ENCODE data around the gene KRTAP12-1. TPM values are rescaled to one million over a fixed set of nuclear protein-coding genes. Genes with fewer than 3 reads are reported as not detected.

Gene KRTAP12-1
- total and polyA plus RNA-seq, 2 donors (not counting 1 experiment from before 2014, with no cell fraction given), result not detected

GRCh38 chr21:44643741-44644310, 38.1 kb downstream of the KRTAP12-1 start:
- Histone ChIP-seq H3K4me3 (ENCODE audit: control extremely low read depth in 1 of 5, extremely low read depth in 1 of 5, insufficient read depth in 1 of 5, low read depth in 2 of 5, low read length in 4 of 5) (no peak overlapping the region), H3K9ac (ENCODE audit: low read length) (no peak overlapping the region), H2AFZ (ENCODE audit: insufficient read depth, low read depth, low read length, poor library complexity, severe bottlenecking) (no peak overlapping the region), H3K27me3 (replicated peaks in 1 of 4; ENCODE audit: control extremely low read depth in 1 of 4, control insufficient read depth in 3 of 4, insufficient read depth in 4 of 4, low read length in 3 of 4) (peaks cover 0 to 18% (median 1%) of the 10 kb centered on the region in 4 experiments), H3K27ac (ENCODE audit: low read length in 2 of 2) (no peak overlapping the region), H3K4me1 (ENCODE audit: control insufficient read depth in 2 of 2, insufficient read depth in 2 of 2, low read length in 2 of 2) (no peaks in the 10 kb centered on the region), H3K36me3 (replicated peaks in 1 of 2; ENCODE audit: control extremely low read depth in 1 of 2, control insufficient read depth in 1 of 2, extremely low read depth in 1 of 2, insufficient read depth in 2 of 2, low read length in 1 of 2) (no peaks in the 10 kb centered on the region), H3K4me2 (replicated peaks; ENCODE audit: low read depth, low read length, poor library complexity, severe bottlenecking) (no peak overlapping the region), H4K20me1 (ENCODE audit: control insufficient read depth, insufficient read depth, low read length, poor library complexity, severe bottlenecking) (no peaks in the 10 kb centered on the region), H3K79me2 (ENCODE audit: control insufficient read depth, insufficient read depth, low read length) (no peaks in the 10 kb centered on the region), H3K9me3 (ENCODE audit: control extremely low read depth in 1 of 3, control insufficient read depth in 2 of 3, insufficient read depth in 1 of 3, low read length in 2 of 3) (peaks cover 0 to 32% (median 12%) of the 10 kb centered on the region in 3 donors)
- no peak for TF ChIP-seq CTCF (IDR thresholded peaks at IDR 0.05)
- no peak for TF ChIP-seq EZH2 (IDR thresholded peaks at IDR 0.05; ENCODE audit: borderline replicate concordance, insufficient read depth, low read depth, low read length, poor library complexity, severe bottlenecking)
- intact Hi-C loops (cut with micrococcal nuclease), result no loop called here
- ChIA-PET POLR2A (no interaction called here), CTCF (no interaction called here)
- ATAC-seq (ENCODE audit: low read depth), result no peak
- Mint-ChIP-seq H3K4me3 (no peak overlapping the region), H3K27ac (no peak overlapping the region), H3K27me3 (peaks cover 18% of the 10 kb centered on the region), H3K9me3 (ENCODE audit: insufficient read depth) (peaks cover 11% of the 10 kb centered on the region), H3K4me1 (no peaks in the 10 kb centered on the region)
- no peak for DNase-seq
- 92% methylated on average over 9 of the region's 14 CpGs for WGBS (ENCODE audit: insufficient coverage)

- 83% methylated on average over 5 of the region's 5 CpGs for WGBS (ENCODE audit: insufficient coverage)
- no peak overlapping the region for H3K4me3 ChIP-seq (ENCODE audit: control extremely low read depth in 1 of 5, extremely low read depth in 1 of 5, insufficient read depth in 1 of 5, low read depth in 2 of 5, low read length in 4 of 5)
- peaks cover 11% of the 10 kb centered on the region for H3K9me3 Mint-ChIP-seq (ENCODE audit: insufficient read depth)
- H3K27ac ChIP-seq (ENCODE audit: low read length in 2 of 2), result no peak overlapping the region
- no peak overlapping the region for H3K9ac ChIP-seq (ENCODE audit: low read length)
- peaks cover 22% of the 10 kb centered on the region for H3K27me3 Mint-ChIP-seq
- DNase-seq (no peak), ATAC-seq (ENCODE audit: low read depth) (no peak)
- H3K4me1 Mint-ChIP-seq, result no peaks in the 10 kb centered on the region
- H3K4me2 ChIP-seq (replicated peaks; ENCODE audit: low read depth, low read length, poor library complexity, severe bottlenecking), result no peak overlapping the region
- TF ChIP-seq EZH2 (IDR thresholded peaks at IDR 0.05; ENCODE audit: borderline replicate concordance, insufficient read depth, low read depth, low read length, poor library complexity, severe bottlenecking) (no peak), CTCF (IDR thresholded peaks at IDR 0.05) (no peak)
- no peaks in the 10 kb centered on the region for H4K20me1 ChIP-seq (ENCODE audit: control insufficient read depth, insufficient read depth, low read length, poor library complexity, severe bottlenecking)
- H3K27ac Mint-ChIP-seq, result no peak overlapping the region
- H3K27me3 ChIP-seq (replicated peaks in 1 of 4; ENCODE audit: control extremely low read depth in 1 of 4, control insufficient read depth in 3 of 4, insufficient read depth in 4 of 4, low read length in 3 of 4), result peaks cover 0 to 18% (median 0%) of the 10 kb centered on the region in 4 experiments
- H2AFZ ChIP-seq (ENCODE audit: insufficient read depth, low read depth, low read length, poor library complexity, severe bottlenecking), result no peak overlapping the region
- H3K36me3 ChIP-seq (replicated peaks in 1 of 2; ENCODE audit: control extremely low read depth in 1 of 2, control insufficient read depth in 1 of 2, extremely low read depth in 1 of 2, insufficient read depth in 2 of 2, low read length in 1 of 2), result no peaks in the 10 kb centered on the region
- no peak overlapping the region for H3K4me3 Mint-ChIP-seq
- peaks cover 0 to 32% (median 12%) of the 10 kb centered on the region in 3 donors for H3K9me3 ChIP-seq (ENCODE audit: control extremely low read depth in 1 of 3, control insufficient read depth in 2 of 3, insufficient read depth in 1 of 3, low read length in 2 of 3)
- POLR2A ChIA-PET, result no interaction called here
- H3K79me2 ChIP-seq (ENCODE audit: control insufficient read depth, insufficient read depth, low read length), result no peaks in the 10 kb centered on the region
- H3K4me1 ChIP-seq (ENCODE audit: control insufficient read depth in 2 of 2, insufficient read depth in 2 of 2, low read length in 2 of 2), result no peaks in the 10 kb centered on the region
- CTCF ChIA-PET, result no interaction called here
- intact Hi-C loops (cut with micrococcal nuclease), result no loop called here
These were observed 41.2 kb downstream of the KRTAP12-1 start for GRCh38 chr21:44640761-44641160.
